Lower leg skin (tissue), 4 donors: ENCODE measurements around the gene ECE2. TPM values are rescaled to one million over a fixed set of nuclear protein-coding genes. Genes with fewer than 3 reads are reported as not detected.

ENCODE experiments used
- DNase-seq, 2 donors: peaks; one replicate each; pipeline ENCODE4 v3.0.0-alpha.2; 2019; ENCODE audit warnings: low spot score in 2 of 2
- H3K4me3 ChIP-seq: fragments of 200-600 bp; sonication (generic); 2 replicates; pipeline ENCODE4 v1.5.1; 2017; ENCODE audit warnings: mild to moderate bottlenecking, low read depth; ENCODE audit not compliant: poor library complexity, severe bottlenecking
- CTCF ChIP-seq, 3 donors: fragments of 450-650 bp; IDR thresholded peaks; one replicate each; pipeline ENCODE4 v1.5.1; 2016; ENCODE audit warnings: antibody characterized with exemption in 3 of 3, mild to moderate bottlenecking in 3 of 3, moderate library complexity in 2 of 3
- POLR2A ChIP-seq, 2 donors: fragments of 450-650 bp; IDR thresholded peaks; one replicate each; pipeline ENCODE4 v1.6.1; 2016 to 2017; ENCODE audit warnings: antibody characterized with exemption in 2 of 2, mild to moderate bottlenecking in 1 of 2, moderate library complexity in 1 of 2
- WGBS, 2 donors: methylation state at CpG; one replicate each; pipeline ENCODE4 v1.1.5; 2018; 5-methylcytosine and 5-hydroxymethylcytosine counted together
- intact Hi-C: fragments of 100-400 bp; cut with DNase I; formaldehyde crosslinking; loops from one replicate; pipeline ENCODE4 v1.15.0; 2023; ENCODE audit warnings: low total_unique reads
- total RNA-seq, 4 donors: library from RNA; depleted of rRNA; stranded (reverse); fragments of >200 nt; gene quantifications; one replicate each; pipeline ENCODE4 v1.1.0, GENCODE V29; 2016

Gene ECE2
- total RNA-seq, 4 donors from 2014 or later = not detected

GRCh38 chr3:184239221-184239620 lies 36.6 kb upstream of the ECE2 start:
- H3K4me3 ChIP-seq = no peak overlapping the region
- intact Hi-C loops = no loop called here
- DNase-seq = no peak
- WGBS, 2 donors = 88 to 94% methylated on average over 8 of the region's 8 CpGs
- TF ChIP-seq POLR2A (IDR thresholded peaks at IDR 0.05) (no peak), CTCF (IDR thresholded peaks at IDR 0.05) (no peak)

- intact Hi-C loops = loop anchor here (5.0 kb wide), 1 partner anchor 97 kb away; no protein-coding TSS in a partner anchor
- 69 to 84% methylated on average over 4 to 7 of the region's 7 CpGs for WGBS, 2 donors
- H3K4me3 ChIP-seq = no peak overlapping the region
- no peak for TF ChIP-seq CTCF (IDR thresholded peaks at IDR 0.05)
- no peak for TF ChIP-seq POLR2A (IDR thresholded peaks at IDR 0.05)
- no peak for DNase-seq
Measured at GRCh38 chr3:184239708-184240107, 36.1 kb upstream of the ECE2 start.

- 70 to 85% methylated on average over 4 of the region's 4 CpGs for WGBS, 2 donors
- no peak for TF ChIP-seq POLR2A (IDR thresholded peaks at IDR 0.05)
- TF ChIP-seq CTCF (IDR thresholded peaks at IDR 0.05) = no peak
- no peak for DNase-seq
- intact Hi-C loops = loop anchor here (5.0 kb wide), 1 partner anchor 98 kb away; no protein-coding TSS in a partner anchor
- H3K4me3 ChIP-seq = no peak overlapping the region
Measured at GRCh38 chr3:184240384-184241140, 35.3 kb upstream of the ECE2 start.

- no peak overlapping the region for H3K4me3 ChIP-seq
- WGBS, 2 donors = 51 to 54% methylated on average over 9 to 14 of the region's 17 CpGs
- no peak for TF ChIP-seq POLR2A (IDR thresholded peaks at IDR 0.05)
- no peak for TF ChIP-seq CTCF (IDR thresholded peaks at IDR 0.05)
- intact Hi-C loops = loop anchor here (5.0 kb wide), 1 partner anchor 99 kb away; no protein-coding TSS in a partner anchor
- DNase-seq = no peak
Measured at GRCh38 chr3:184241141-184241446, 34.7 kb upstream of the ECE2 start.

GRCh38 chr3:184241447-184242296 lies 34.1 kb upstream of the ECE2 start:
- H3K4me3 ChIP-seq = no peak overlapping the region
- TF ChIP-seq POLR2A (IDR thresholded peaks at IDR 0.05) = no peak
- TF ChIP-seq CTCF (IDR thresholded peaks at IDR 0.05) = peak in 1 of 3 donors; percentile 40
- intact Hi-C loops = loop anchor here (5.0 kb wide), 1 partner anchor 99 kb away; no protein-coding TSS in a partner anchor
- 28 to 35% methylated on average over 8 to 12 of the region's 46 CpGs for WGBS, 2 donors
- DNase-seq = no peak
